ENCODE measurements around the gene LRBA. TPM values are rescaled to one million over a fixed set of nuclear protein-coding genes. Genes with fewer than 3 reads are reported as not detected.

The LRBA gene
- total and polyA plus RNA-seq, 8 donors: 7.3 to 156 (median 73.9) TPM

DNA sequence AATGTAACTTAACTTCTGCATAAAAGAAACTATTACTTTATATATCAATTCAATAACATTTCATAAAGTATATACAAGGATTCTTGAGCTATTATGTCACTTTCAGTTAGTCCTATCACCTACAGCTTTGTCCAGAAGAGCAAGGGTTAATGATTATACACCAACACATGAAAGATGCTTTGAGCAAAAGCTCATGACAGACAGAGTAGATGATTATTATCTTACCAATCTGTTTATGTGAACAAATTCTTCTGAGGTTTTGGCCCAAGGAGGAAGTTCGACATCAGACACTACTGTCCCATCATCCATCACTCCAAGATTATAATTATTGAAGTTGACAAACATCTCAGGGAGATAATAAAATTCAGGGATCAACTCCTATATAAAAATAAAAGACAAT, 599.9 kb downstream of the LRBA start:
- Histone ChIP-seq H3K4me3 (no peak overlapping the region), H3K4me1 (no peaks in the 10 kb centered on the region), H3K27ac (no peak overlapping the region), H3K27me3 (no peaks in the 10 kb centered on the region), H3K9me3 (no peaks in the 10 kb centered on the region), H3K36me3 (peaks cover 0 to 10% (median 3%) of the 10 kb centered on the region in 4 donors)
- WGBS, 5 donors: 63 to 76% (median 68%) methylated on average over 1 of the region's 1 CpG
- intact Hi-C loops (cut with DNase I; ENCODE audit: low total_unique reads): no loop called here
- TF ChIP-seq EP300 (IDR thresholded peaks at IDR 0.05): no peak
- DNase-seq: no peak

DNA sequence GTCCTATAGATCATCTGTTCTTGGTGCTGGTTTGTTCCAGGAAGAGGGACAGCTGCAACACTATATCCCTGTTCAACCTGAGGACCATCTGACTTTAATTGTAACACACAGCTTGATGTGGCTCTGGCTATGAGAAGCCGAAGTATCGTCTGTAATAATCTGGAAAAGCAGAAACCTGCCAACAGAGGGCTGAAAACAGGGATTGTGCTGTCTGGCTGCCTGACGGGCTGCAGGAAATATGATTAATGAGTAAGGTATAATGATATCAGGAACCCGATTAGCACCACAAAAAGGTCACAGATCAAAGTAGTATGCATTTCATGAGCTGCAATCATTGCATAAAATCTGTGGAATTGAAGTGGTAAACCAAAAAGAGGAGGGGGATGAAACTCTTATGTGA, 603.6 kb downstream of the LRBA start:
- intact Hi-C loops (cut with DNase I; ENCODE audit: low total_unique reads): no loop called here
- TF ChIP-seq, protein P1, sequence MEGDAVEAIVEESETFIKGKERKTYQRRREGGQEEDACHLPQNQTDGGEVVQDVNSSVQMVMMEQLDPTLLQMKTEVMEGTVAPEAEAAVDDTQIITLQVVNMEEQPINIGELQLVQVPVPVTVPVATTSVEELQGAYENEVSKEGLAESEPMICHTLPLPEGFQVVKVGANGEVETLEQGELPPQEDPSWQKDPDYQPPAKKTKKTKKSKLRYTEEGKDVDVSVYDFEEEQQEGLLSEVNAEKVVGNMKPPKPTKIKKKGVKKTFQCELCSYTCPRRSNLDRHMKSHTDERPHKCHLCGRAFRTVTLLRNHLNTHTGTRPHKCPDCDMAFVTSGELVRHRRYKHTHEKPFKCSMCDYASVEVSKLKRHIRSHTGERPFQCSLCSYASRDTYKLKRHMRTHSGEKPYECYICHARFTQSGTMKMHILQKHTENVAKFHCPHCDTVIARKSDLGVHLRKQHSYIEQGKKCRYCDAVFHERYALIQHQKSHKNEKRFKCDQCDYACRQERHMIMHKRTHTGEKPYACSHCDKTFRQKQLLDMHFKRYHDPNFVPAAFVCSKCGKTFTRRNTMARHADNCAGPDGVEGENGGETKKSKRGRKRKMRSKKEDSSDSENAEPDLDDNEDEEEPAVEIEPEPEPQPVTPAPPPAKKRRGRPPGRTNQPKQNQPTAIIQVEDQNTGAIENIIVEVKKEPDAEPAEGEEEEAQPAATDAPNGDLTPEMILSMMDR (IDR thresholded peaks at IDR 0.05): no peak
- TF ChIP-seq POLR2A (IDR thresholded peaks at IDR 0.05): no peak
- TF ChIP-seq EP300 (IDR thresholded peaks at IDR 0.05): no peak
- no peak for TF ChIP-seq POLR2AphosphoS5 (IDR thresholded peaks at IDR 0.05)
- 28 to 48% (median 43%) methylated on average over 4 of the region's 4 CpGs for WGBS, 5 donors
- H3K27me3 ChIP-seq: no peaks in the 10 kb centered on the region
- no peaks in the 10 kb centered on the region for H3K4me1 ChIP-seq
- no peak overlapping the region for H3K27ac ChIP-seq
- H3K36me3 ChIP-seq: peaks cover 0 to 10% (median 3%) of the 10 kb centered on the region in 4 donors
- peak in 1 of 2 donors; percentile 17 for DNase-seq
- H3K9me3 ChIP-seq: no peaks in the 10 kb centered on the region
- H3K4me3 ChIP-seq: no peak overlapping the region

DNA sequence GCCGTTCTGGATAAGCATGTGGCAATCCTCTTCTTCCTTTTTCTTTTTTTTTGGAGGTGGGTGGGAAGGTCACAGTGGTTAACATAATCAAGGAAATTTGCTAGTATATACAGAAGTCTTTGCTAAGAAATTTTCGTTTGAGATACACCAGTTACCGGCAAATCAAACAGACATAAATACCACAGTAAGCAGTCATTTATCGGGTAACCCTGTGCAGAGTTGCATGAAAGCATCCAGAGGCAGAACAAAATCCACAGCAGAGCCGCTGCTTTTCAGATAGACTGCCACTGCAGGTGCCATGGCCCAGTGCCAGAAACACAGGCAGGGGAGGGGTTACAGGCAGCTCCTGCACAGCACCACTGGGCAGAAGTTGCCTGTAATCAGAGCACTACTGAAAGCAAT, 612.2 kb downstream of the LRBA start:
- Histone ChIP-seq H3K36me3 (no peaks in the 10 kb centered on the region), H3K9me3 (no peaks in the 10 kb centered on the region), H3K27ac (no peak overlapping the region), H3K4me1 (peaks cover 0 to 7% (median 3%) of the 10 kb centered on the region in 4 donors), H3K4me3 (no peak overlapping the region), H3K27me3 (no peaks in the 10 kb centered on the region)
- 17 to 32% (median 24%) methylated on average over 5 of the region's 5 CpGs for WGBS, 5 donors
- peak; percentile 89 for DNase-seq
- intact Hi-C loops (cut with DNase I; ENCODE audit: low total_unique reads): no loop called here
- peak in 1 of 3 donors; percentile 48 for TF ChIP-seq POLR2AphosphoS5 (IDR thresholded peaks at IDR 0.05)
- TF ChIP-seq, protein P1 (IDR thresholded peaks at IDR 0.05): no peak

DNA sequence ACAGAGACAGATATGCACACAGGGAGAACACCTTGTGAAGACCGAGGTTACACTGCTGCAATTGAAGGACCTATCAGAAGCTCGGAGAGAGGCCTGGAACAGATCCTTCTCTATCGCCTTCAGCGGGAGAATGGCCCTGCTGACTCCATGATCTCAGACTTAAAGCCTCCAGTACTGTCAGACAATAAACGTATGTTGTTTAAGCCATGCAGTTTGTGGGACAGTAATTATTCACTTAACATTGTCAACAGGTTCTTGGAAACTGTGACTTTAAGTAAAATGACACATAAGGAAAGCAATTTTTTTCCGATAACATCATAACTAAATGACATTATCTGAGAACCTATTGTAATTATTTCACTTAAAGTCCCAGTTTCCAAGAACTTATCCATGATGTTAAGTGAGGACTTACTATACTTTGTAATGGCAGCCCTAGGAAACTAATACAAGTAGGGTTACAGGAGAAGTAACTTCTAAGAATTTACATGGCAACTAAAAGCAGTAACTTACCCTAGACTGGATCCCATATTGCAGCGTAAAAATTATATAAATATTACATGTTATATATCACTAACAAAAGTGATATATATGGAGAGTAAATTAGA, 613.9 kb downstream of the LRBA start:
- TF ChIP-seq, protein P1 (IDR thresholded peaks at IDR 0.05): no peak
- TF ChIP-seq POLR2AphosphoS5 (IDR thresholded peaks at IDR 0.05) (no peak), EP300 (IDR thresholded peaks at IDR 0.05) (no peak), POLR2A (IDR thresholded peaks at IDR 0.05) (no peak)
- H3K27ac ChIP-seq: no peak overlapping the region
- intact Hi-C loops (cut with DNase I; ENCODE audit: low total_unique reads): no loop called here
- 94 to 97% (median 96%) methylated on average over 7 of the region's 7 CpGs for WGBS, 5 donors
- no peaks in the 10 kb centered on the region for H3K27me3 ChIP-seq
- peaks cover 0 to 7% (median 3%) of the 10 kb centered on the region in 4 donors for H3K4me1 ChIP-seq
- no peak for DNase-seq
- no peaks in the 10 kb centered on the region for H3K36me3 ChIP-seq
- H3K9me3 ChIP-seq: no peaks in the 10 kb centered on the region
- H3K4me3 ChIP-seq: no peak overlapping the region

DNA sequence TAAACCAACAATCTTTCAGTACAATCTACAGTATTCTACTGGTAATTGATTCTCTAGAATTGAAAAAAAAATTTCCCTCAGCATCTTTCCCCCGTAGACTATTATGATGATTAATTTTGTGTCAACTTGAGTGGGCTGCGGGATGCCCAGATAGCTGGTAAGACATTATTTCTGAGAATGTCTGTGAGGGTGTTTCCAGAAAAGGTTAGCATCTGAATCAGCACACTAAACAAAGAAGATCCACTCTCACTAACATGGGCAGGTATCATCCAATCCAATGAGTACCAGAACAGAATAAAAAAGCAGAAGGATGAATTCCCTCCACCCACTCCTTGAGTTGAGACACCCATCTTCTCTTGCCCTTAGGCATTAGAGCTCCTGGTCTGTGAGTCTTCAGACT, 619.2 kb downstream of the LRBA start:
- TF ChIP-seq POLR2AphosphoS5 (IDR thresholded peaks at IDR 0.05) (no peak), EP300 (IDR thresholded peaks at IDR 0.05) (no peak), POLR2A (IDR thresholded peaks at IDR 0.05) (no peak)
- TF ChIP-seq, protein P1 (IDR thresholded peaks at IDR 0.05): no peak
- Histone ChIP-seq H3K27me3 (no peaks in the 10 kb centered on the region), H3K4me3 (no peak overlapping the region), H3K36me3 (no peaks in the 10 kb centered on the region), H3K27ac (no peak overlapping the region), H3K9me3 (peaks cover 0 to 11% (median 5%) of the 10 kb centered on the region in 4 donors), H3K4me1 (no peaks in the 10 kb centered on the region)
- no peak for DNase-seq
- intact Hi-C loops (cut with DNase I; ENCODE audit: low total_unique reads): no loop called here
- 38 to 68% (median 44%) methylated on average over 2 of the region's 2 CpGs for WGBS, 5 donors

All from stomach (tissue), 9 donors.